ENCODE results near the gene NXPE1.
"Not testable (repeated sequence)": the region's sequence is repeated elsewhere in the genome, so short reads cannot be mapped to it uniquely, and the experiment has no call there.

NXPE1 gene

DNA sequence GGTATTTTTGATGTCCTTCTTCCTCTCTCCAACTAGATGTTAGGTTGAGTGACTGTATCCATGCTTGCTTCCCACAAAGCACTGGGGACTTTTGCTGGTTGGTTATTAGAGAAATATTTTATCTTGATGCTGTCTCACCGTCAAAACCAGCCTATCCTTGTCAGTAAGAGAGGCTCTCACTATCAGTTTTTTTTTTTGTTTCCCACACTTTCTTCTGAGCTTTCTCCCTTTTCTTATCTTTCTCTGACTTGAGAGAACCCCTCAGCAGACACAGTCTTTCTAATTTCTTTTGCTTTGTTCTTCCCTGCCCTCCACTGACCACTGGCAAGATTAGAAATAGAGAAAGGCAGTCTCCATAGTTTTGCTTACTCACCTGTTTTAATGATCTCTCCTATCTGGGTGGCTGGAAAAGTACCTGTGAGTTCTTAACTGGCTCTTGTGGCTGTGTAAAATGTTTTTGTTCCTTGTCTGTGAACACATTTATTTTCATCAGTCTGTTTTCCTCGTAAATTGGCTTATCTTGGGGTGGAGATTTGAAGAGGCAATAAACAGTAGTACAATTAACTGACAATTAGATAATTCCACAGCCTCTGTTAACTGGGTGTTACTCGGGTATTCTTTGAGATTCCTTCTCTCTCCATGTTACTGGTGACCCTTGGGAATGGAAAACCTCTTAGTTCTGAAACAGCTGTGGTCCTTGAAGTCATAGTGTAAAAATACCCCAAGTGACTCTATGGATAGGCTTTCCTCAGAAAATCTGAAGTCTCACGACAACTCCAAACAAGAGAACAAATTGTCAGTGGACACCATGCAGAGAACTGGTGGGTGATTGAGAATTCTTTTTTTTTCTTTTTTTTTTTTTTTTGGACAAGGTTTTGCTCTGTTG lies at the start of gene NXPE1:
TSS of gene NXPE1 (minus strand) at position 457 of the 886 bp plus-strand sequence. CDS start 8,680 bp downstream, outside the sequence.
- DNase-seq = no peak

DNA sequence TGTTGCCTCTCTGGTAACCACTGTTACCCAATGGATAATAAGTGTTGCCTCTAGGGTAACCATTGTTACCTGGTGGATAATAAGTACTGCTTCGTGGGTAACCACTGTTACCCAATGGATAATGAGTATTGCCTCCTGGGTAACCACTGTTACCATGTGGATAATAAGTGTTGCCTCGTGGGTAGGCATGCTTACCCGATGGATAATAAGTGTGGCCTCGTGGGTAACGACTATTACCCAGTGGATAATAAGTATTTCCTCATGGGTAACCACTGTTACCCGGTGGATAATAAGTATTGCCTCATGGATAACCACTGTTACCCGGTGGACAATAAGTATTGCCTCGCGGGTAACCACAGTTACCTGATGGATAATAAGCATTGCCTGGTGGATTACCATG lies 49.7 kb upstream of the NXPE1 start:
- no peak for DNase-seq

- DNase-seq = not testable (repeated sequence)
Measured at GRCh38 chr11:114608605-114609004, 48.9 kb upstream of the NXPE1 start.

DNA sequence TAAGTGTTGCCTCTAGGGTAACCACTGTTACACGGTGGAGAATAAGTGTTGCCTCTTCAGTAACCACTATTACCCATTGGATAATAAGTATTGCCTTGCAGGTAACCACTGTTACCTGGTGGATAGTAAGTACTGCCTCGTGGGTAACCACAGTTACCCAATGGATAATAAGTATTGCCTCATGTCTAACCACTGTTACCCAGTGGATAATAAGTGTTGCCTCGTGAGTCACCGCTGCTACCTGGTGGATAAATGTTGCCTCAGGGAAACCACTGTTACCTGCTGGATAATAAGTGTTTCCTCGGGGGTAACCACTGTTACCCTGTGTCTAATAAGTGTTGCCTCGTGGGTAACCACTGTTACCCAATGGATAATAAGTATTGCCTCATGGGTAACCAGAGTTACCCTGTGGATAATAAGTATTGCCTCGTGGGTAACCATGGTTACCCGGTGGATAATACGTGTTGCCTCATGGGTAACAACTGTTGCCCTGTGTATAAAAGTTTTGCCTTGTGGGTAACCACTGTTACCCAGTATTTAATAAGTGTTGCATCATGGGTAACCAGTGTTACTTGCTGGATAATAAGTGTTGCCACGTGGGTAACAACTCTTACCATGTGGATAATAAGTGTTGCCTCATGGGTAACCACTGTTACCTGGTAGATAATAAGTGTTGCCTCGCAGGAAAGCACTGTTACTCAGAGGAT lies 48.2 kb upstream of the NXPE1 start:
- no peak for DNase-seq

DNA sequence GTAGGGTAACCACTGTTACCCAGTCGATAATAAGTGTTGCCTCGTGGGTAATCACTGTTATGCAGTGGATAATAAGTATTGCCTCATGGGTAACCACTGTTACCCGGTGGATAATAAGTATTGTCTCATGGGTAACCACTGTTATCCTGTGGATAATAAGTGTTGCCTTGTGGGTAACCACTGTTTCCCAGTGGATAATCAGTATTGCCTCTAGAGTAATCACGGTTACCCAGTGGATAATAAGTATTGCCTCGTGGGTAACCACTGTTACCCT lies 47.1 kb upstream of the NXPE1 start:
- DNase-seq = not testable (repeated sequence)

DNA sequence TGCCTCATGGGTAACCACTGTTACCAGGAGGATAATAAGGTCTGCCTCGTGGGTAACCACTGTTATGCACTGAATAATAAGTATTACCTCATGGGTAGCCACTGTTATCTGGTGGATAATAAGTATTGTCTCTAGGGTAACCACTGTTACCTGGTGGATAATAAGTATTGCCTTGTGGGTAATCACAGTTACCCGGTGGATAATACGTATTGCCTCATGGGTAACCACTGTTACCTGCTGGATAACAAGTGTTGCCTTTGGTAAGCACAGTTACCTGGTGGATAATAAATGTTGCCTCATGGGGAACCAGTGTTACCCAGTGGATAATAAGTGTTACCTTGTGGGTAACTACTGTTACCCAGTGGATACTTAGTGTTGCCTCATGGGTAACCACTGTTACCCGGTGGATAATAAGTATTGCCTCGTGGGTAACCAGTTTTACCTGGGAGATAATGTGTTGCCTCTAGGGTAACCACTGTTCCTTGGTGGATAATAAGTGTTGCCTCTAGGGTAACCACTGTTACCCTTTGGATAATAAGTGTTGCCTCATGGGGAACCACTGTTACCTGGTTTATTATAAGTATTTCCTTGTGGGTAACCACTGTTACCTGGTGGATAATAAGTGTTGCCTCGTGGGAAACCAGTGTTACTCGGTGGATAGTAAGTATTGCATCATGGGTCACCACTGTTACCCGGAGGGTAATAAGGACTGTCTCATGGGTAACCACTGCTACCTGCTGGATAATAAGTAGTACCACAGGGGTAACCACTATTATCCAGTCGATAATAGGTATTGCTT lies 46.5 kb upstream of the NXPE1 start:
- no peak for DNase-seq

DNA sequence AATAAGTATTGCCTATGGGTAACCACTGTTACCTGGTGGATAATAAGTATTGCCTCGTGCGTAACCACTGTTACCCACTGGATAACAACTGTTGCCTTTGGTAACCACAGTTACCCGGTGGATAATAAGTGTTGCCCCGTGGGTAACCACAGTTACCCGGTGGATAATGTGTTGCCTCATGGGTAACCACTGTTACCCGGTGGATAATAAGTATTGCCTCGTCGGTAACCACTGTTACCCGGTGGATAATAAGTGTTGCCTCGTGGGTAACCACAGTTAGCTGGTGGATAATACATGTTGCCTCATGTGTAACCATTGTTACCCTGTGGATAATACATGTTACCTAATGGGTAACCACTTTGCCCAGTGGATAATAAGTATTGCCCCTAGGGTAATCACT lies 45.7 kb upstream of the NXPE1 start:
- no peak for DNase-seq

DNA sequence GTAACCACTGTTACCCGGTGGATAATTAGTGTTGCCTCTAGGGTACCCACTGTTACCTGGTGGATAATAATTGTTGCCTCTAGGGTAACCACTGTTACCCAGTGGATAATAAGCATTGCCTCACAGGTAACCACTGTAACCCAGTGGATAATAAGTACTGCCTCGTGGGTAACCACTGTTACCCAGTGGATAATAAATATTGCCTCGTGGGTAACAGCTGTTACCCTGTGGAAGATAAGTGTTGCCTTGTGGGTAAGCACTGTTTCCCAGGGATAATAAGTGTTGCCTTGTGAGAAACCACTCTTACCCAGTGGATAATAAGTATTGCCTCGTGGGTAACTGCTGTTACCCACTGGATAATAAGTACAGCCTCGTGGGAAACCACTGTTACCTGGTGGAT lies 45.2 kb upstream of the NXPE1 start:
- DNase-seq = no peak

DNA sequence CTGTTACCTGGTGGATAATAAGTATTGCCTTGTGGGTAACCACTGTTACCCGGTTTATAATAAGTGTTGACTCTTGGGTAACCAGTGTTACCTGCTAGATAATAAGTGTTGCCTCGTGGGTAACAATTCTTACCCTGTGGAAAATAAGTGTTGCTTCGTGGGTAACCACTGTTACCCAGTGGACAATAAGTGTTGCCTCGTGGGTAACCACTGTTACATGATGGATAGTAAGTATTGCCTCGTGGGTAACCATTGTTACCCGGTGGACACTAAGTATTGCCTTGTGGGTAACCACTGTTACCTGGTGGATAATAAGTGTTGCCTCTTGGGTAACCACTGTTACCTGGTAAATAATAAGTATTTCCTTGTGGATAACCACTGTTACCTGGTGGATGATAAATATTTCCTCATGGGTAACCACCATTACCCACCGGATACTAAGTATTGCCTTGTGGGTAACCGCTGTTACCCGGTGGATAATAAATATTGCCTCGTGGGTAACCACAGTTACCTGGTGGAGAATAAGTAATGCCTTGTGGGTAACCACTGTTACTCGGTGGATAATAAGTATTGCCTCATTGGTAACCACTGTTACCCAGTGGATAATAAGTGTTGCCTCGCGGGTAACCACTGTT lies 44.6 kb upstream of the NXPE1 start:
- no peak for DNase-seq

DNA sequence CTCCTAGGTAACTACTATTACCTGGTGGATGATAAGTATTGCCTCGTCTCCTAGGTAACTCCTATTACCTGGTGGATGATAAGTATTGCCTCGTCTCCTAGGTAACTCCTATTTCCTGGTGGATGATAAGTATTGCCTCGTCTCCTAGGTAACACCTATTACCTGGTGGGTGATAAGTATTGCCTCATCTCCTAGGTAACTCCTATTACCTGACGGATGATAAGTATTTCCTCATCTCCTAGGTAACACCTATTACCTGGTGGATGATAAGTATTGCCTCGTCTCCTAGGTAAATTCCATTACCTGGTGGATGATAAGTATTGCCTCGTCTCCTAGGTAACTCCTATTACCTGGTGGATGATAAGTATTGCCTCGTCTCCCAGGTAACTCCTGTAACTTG lies 43.5 kb upstream of the NXPE1 start:
- not testable (repeated sequence) for DNase-seq

DNA sequence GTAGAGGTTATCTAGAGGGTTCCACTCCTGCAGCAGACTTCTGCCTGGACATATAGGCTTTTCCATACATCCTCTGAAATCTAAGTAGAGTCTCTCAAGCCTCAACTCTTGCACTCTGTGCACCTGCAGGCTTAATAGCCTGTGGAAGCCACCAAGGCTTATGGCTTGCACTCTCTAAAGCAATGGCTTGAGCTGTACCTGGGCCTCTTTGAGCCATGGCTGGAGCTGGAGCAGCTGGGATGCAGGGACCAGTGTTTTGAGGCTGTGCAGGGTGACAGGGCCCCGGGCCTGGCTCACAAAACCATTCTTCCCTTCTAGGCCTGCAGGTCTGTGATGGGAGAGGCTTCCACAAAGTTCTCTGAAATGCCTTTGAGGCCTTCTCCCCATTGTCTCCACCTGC lies 38.8 kb upstream of the NXPE1 start:
- no peak for DNase-seq

- DNase-seq = no peak
Measured at GRCh38 chr11:114596175-114596919, 36.7 kb upstream of the NXPE1 start.

- no peak for DNase-seq
Measured at GRCh38 chr11:114595571-114595970, 35.9 kb upstream of the NXPE1 start, which contains the start of gene NXPE4. NXPE4 (minus strand) TSS chr11:114595786; CDS start chr11:114594759, 1,027 bp downstream.

- no peak for DNase-seq
Measured at GRCh38 chr11:114594703-114595102, 35.0 kb upstream of the NXPE1 start.

DNA sequence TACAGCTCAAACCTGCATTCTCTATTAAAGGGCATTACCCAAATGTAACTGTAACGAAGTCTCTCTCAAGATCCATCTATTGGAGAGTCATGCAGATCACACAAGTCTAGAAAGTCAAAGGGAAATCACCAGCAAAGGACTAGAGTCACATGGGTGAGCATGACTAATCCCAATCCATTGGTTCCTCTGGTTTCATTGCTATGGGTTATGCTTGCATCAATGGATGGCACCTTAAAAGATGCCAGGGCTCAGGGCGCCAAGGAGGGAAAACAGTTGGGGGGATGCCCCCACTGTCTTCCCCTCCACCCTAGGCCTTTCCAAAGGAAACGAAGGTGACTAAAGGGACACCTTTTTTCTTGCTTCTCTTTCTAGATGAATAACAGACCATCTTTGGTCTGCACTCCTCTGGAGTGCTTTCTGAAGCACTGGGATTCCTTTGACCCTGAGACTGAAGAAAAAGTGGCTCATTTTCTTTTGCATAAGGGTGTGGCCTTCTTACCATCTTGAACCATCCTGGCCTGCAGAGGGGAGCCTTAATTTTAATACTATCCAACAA lies 27.8 kb upstream of the NXPE1 start:
- DNase-seq = no peak

- DNase-seq = no peak
Measured at GRCh38 chr11:114586797-114587196, 27.1 kb upstream of the NXPE1 start.

- no peak for DNase-seq
Measured at GRCh38 chr11:114571712-114572111, 12.0 kb upstream of the NXPE1 start.

- DNase-seq = no peak
Measured at GRCh38 chr11:114569801-114570200, 10.1 kb upstream of the NXPE1 start.

- DNase-seq = no peak
Measured at GRCh38 chr11:114566276-114566675, 6.6 kb upstream of the NXPE1 start.

- DNase-seq = no peak
Measured at GRCh38 chr11:114564831-114565230, 5.2 kb upstream of the NXPE1 start.

DNA sequence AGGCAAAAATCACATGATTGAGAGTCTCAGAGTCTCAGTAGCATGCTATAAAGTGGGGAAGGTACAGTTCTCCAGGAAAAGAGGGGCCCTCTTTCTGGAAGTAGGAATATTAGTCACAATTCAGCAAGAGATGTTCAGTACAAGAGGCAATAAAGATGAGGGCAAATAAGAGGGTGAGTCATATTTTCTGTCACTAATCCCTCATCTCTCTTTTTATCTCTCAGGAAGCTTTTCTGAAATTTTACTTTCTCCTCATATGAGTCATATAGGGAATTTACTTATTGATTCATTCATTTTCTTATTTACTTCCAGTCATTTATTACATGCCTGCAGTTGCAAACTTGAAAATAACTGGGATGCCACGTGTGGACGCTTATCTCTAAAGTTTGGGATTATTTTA lies 3.4 kb upstream of the NXPE1 start:
- no peak for DNase-seq
